C4-2B (cell line): Measurements from ENCODE around the gene KIDINS220.

ENCODE experiments used
- ZFX ChIP-seq: fragments of 450-650 bp; IDR thresholded peaks from 2 replicates; pipeline ENCODE4 v1.6.1; 2017
- TF ChIP-seq, protein P1 (sequence below): fragments of 450-650 bp; conservative IDR thresholded peaks from 2 replicates; pipeline ENCODE4 v1.5.1; 2017; ENCODE audit warnings: mild to moderate bottlenecking

DNA sequence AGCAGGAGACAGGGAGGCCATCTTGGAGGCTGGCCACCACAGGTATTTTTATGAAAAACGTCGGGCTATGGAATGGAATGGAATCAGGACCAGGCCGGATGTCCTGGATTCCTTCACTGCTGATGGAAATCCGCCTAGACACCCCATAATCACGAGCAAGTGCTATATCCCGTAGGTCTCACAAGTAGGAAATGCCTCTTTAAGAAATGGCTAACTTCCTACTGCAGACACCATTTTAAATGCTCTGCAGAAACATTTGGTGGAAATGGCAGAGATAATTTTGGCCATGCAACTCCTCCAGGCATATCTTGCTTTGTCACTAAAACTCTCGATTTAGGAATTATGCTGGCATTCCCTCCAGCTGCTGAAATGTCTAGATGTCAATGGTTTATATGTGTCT is 137.6 kb downstream of the KIDINS220 start:
- TF ChIP-seq, protein P1, sequence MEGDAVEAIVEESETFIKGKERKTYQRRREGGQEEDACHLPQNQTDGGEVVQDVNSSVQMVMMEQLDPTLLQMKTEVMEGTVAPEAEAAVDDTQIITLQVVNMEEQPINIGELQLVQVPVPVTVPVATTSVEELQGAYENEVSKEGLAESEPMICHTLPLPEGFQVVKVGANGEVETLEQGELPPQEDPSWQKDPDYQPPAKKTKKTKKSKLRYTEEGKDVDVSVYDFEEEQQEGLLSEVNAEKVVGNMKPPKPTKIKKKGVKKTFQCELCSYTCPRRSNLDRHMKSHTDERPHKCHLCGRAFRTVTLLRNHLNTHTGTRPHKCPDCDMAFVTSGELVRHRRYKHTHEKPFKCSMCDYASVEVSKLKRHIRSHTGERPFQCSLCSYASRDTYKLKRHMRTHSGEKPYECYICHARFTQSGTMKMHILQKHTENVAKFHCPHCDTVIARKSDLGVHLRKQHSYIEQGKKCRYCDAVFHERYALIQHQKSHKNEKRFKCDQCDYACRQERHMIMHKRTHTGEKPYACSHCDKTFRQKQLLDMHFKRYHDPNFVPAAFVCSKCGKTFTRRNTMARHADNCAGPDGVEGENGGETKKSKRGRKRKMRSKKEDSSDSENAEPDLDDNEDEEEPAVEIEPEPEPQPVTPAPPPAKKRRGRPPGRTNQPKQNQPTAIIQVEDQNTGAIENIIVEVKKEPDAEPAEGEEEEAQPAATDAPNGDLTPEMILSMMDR = no peak
- TF ChIP-seq ZFX = no peak
